Activated CD4-positive, alpha-beta memory T cell treated with anti-CD3 and anti-CD28 coated beads for 36 hours (primary cell): ENCODE measurements around the gene MAGEA9. TPM values are rescaled to one million over a fixed set of nuclear protein-coding genes. Genes with fewer than 3 reads are reported as not detected.
"Not testable (repeated sequence)": the region's sequence is repeated elsewhere in the genome, so short reads cannot be mapped to it uniquely, and the experiment has no call there.

Experiments used
- CTCF ChIA-PET: fragments of 350-600 bp; sonication (Branson Sonifier 250); formaldehyde crosslinking; loops from one replicate; lab custom pipeline; 2021; ENCODE audit warnings: antibody characterized with exemption, inconsistent platforms; lab: Charles Lee
- POLR2A ChIA-PET: fragments of 350-600 bp; sonication (Branson Sonifier 250); formaldehyde crosslinking; loops from one replicate; lab custom pipeline; 2021; ENCODE audit warnings: antibody characterized with exemption; lab: Charles Lee
- DNase-seq: peaks from one replicate; pipeline ENCODE4 v3.0.0-alpha.2; 2020
- H3K27ac Mint-ChIP-seq: one replicate; pipeline ENCODE4 v1.8.0; 2021; ENCODE audit warnings: mixed read lengths
- H3K27me3 Mint-ChIP-seq: one replicate; pipeline ENCODE4 v1.8.0; 2021; ENCODE audit warnings: mixed read lengths
- H3K36me3 Mint-ChIP-seq: one replicate; pipeline ENCODE4 v1.8.0; 2021; ENCODE audit warnings: mixed read lengths
- H3K4me1 Mint-ChIP-seq: one replicate; pipeline ENCODE4 v1.8.0; 2021; ENCODE audit warnings: low read depth, mixed read lengths
- H3K4me3 Mint-ChIP-seq: one replicate; pipeline ENCODE4 v1.8.0; 2021; ENCODE audit warnings: mild to moderate bottlenecking, mixed read lengths
- H3K9me3 Mint-ChIP-seq: one replicate; pipeline ENCODE4 v1.8.0; 2021; ENCODE audit warnings: mixed read lengths
- intact Hi-C: fragments of 100-400 bp; cut with micrococcal nuclease; formaldehyde crosslinking; loops from one replicate; pipeline ENCODE4 v1.15.1; 2023
- total RNA-seq, 2 experiments: library from RNA; stranded (reverse); gene quantifications; one replicate each; pipeline ENCODE4 v1.2.3, GENCODE V29; 2021

The MAGEA9 gene, protein sequence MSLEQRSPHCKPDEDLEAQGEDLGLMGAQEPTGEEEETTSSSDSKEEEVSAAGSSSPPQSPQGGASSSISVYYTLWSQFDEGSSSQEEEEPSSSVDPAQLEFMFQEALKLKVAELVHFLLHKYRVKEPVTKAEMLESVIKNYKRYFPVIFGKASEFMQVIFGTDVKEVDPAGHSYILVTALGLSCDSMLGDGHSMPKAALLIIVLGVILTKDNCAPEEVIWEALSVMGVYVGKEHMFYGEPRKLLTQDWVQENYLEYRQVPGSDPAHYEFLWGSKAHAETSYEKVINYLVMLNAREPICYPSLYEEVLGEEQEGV
- not detected for total RNA-seq

DNA sequence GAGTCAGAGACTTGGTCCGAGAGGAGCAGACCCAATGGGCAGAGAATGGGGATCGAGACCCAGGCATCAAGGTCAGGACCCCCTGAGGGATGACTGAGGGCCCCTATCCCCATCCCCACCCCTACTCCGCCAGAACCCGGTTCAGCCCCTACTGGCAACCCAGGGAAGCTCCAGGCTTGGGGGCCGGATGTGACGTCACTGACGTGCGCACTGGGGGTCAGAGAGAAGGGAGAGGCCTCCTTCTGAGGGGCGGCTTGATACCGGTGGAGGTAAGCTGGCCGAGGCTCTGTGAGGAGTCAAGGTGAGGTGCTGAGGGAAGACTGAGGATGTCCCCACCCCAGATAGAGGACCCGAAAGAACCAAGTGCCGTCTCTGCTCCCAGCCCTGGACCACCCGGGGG, at the start of gene MAGEA9:
TSS of gene MAGEA9 (plus strand) at position 204 of the 400 bp plus-strand sequence. CDS start 4,281 bp downstream, outside the sequence.
- H3K27me3 Mint-ChIP-seq, DNase-seq, CTCF ChIA-PET, H3K27ac Mint-ChIP-seq, H3K4me1 Mint-ChIP-seq, H3K36me3 Mint-ChIP-seq, POLR2A ChIA-PET, H3K4me3 Mint-ChIP-seq, intact Hi-C loops, H3K9me3 Mint-ChIP-seq: not testable (repeated sequence)

DNA sequence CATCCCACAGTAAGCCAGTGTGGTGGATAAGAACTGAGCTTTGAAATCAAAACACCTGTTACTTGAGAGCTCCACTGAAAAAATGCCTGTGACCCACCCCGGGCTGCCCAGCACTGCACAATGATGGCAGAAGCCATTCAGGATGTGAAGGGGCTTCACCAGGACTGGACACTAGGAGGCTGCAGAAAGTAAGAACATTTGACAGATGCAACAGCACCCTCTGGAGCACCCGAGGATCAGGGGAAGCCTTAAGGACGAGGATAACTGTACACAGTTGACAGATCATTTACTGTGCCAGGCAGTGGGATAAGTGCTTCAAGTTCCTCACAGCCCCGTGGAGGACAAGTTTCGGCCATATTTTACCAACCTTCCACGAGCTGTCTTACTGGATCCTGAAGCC, 39.5 kb upstream of the MAGEA9 start:
- POLR2A ChIA-PET, H3K27ac Mint-ChIP-seq, CTCF ChIA-PET, DNase-seq, H3K4me1 Mint-ChIP-seq, intact Hi-C loops, H3K27me3 Mint-ChIP-seq, H3K9me3 Mint-ChIP-seq, H3K4me3 Mint-ChIP-seq, H3K36me3 Mint-ChIP-seq: not testable (repeated sequence)

DNA sequence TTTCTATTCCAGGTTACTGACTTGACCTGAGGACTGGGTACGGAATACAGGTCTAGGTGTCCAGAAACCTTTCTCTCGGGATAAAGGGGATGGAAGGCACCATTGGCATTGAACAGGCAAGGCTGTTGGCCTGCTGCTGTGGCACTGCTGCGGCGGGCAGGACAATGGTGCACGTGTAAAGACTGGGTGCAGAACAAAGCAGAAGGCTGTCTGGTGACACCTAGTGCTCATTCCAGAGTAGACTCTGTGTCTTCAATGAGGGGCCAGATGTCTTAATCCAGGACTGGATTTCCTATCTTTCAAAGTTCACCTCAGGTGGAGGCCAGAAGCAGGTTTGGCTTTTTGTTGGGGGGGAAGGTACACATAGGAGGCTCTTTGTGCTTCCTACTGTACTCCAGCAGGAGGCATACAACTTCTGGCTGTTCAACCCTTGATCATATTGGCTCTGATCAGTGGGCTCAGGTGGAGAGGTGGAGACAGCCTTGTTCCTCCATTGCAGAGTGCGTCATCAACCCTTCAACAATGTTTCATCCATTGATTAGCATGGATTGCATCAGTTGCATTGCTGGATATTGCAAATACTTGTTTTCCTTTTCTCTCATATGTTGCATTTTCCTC, 35.2 kb upstream of the MAGEA9 start:
- POLR2A ChIA-PET, H3K4me1 Mint-ChIP-seq, H3K9me3 Mint-ChIP-seq, DNase-seq, H3K4me3 Mint-ChIP-seq, H3K27ac Mint-ChIP-seq, H3K27me3 Mint-ChIP-seq, CTCF ChIA-PET, intact Hi-C loops, H3K36me3 Mint-ChIP-seq: not testable (repeated sequence)

DNA sequence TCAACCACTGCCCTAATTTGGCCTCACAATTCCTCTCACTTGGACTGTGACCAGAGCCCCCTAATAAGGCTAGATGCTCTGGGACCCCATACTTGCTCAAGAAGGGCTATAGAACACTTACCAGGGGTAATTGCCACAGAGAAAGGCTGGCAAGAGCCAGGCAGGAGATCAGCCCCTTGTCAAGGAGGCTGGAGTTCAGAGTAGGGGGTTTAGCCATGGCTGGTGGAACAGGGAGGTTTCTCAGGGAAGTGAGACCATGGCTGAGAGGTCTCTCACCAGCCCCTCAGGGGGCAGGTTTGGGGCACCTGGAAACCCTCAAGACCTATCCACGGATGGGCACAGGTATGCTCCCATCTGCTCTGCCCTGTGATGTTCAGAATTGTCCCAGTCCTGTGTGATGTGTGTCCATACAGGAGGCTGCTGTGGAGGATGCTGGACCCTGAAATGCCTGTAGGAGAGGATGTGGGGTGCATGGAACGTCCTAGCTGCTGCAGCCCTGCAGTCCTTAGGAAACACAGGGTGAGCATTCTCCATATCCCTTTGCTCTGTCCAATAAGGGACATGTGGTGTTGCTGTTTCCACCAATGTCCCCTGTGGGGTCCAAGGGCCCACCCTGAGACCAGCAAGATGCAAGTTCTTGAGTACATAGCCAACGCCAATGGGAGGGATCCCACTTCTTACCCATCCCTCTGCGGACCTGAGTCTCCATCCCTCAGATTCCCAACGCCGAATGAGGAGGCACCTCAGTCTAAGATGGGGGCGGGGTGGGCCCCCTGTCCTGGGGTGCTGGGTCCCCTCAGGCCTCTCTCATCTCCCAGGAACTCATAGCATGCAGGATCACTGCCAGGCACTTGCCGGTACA, 24.3 kb upstream of the MAGEA9 start:
- POLR2A ChIA-PET, result no interaction called here
- Mint-ChIP-seq H3K27ac (no peak overlapping the region), H3K27me3 (peaks cover 1% of the 10 kb centered on the region), H3K9me3 (no peaks in the 10 kb centered on the region), H3K4me3 (no peak overlapping the region), H3K4me1 (no peaks in the 10 kb centered on the region), H3K36me3 (no peaks in the 10 kb centered on the region)
- intact Hi-C loops, result no loop called here
- CTCF ChIA-PET, result no interaction called here
- DNase-seq, result no peak

DNA sequence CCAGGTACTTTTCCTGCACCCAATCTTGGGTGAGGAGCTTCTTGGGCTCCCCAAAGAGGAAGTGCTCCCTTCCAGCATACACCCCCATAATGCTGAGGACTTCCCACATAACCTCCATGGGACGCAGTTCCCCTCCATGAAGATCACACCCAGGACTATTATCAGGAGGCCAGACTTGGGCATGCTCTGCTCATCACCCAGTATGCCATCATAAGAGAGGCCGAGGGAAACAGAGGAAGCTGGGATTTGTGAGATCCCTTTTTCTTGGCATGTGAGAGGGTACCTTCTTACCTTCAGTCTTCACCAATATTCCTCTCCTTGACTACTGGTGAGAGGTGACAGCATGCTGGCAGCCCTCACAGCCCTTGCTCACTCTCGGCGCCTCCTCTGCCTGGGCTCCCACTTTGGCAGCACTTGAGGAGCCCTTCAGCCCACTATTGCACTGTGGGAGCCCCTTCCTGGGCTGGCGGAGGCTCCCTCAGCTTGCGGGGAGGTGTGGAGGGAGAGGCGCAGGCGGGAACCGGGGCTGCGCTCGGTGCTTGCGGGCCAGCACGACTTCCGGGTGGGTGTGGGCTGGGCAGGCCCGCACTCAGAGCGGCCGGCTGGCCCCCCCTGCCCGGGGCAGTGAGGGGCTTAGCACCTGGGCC, 23.5 kb upstream of the MAGEA9 start:
- ChIA-PET CTCF (no interaction called here), POLR2A (no interaction called here)
- Mint-ChIP-seq H3K36me3 (no peaks in the 10 kb centered on the region), H3K27me3 (peaks cover 1% of the 10 kb centered on the region), H3K4me1 (no peaks in the 10 kb centered on the region), H3K27ac (no peak overlapping the region), H3K9me3 (no peaks in the 10 kb centered on the region), H3K4me3 (no peak overlapping the region)
- DNase-seq, result no peak
- intact Hi-C loops, result no loop called here

DNA sequence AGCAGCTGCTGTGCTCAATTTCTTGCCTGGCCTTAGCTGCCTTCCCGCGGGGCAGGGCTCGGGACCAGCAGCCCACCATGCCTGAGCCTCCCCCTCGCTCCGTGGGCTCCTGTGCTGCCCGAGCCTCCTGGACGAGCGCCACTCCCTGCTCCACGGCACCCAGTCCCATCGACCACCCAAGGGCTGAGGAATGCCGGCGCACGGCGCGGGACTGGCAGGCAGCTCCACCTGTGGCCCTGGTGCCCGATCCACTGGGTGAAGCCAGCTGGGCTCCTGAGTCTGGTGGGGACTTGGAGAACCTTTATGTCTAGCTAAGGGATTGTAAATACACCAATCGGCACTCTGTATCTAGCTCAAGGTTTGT, 23.0 kb upstream of the MAGEA9 start:
- H3K4me3 Mint-ChIP-seq, intact Hi-C loops, H3K27me3 Mint-ChIP-seq, H3K36me3 Mint-ChIP-seq, POLR2A ChIA-PET, H3K9me3 Mint-ChIP-seq, CTCF ChIA-PET, DNase-seq, H3K27ac Mint-ChIP-seq, H3K4me1 Mint-ChIP-seq: not testable (repeated sequence)

DNA sequence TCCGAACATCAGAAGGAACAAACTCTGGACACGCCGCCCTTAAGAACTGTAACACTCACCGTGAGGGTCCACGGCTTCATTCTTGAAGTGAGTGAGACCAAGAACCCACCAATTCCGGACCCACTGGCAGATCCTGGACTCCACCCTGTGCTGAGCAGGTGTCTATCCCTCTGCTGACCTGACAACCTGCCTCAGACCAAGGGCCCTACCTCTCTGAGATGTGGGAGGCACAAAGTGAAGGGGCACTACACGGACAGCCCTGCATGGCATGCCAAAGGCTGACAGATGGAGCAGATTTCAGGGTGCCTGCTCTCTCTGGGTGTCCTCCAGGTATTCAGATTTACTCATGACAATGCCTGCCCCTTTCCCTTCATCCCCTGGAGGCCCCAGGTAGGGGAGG, 21.9 kb upstream of the MAGEA9 start:
- Mint-ChIP-seq H3K27ac (no peak overlapping the region), H3K4me3 (no peak overlapping the region), H3K9me3 (no peaks in the 10 kb centered on the region), H3K4me1 (no peaks in the 10 kb centered on the region), H3K27me3 (peaks cover 1% of the 10 kb centered on the region), H3K36me3 (no peaks in the 10 kb centered on the region)
- ChIA-PET POLR2A (no interaction called here), CTCF (no interaction called here)
- intact Hi-C loops, result no loop called here
- DNase-seq, result no peak

DNA sequence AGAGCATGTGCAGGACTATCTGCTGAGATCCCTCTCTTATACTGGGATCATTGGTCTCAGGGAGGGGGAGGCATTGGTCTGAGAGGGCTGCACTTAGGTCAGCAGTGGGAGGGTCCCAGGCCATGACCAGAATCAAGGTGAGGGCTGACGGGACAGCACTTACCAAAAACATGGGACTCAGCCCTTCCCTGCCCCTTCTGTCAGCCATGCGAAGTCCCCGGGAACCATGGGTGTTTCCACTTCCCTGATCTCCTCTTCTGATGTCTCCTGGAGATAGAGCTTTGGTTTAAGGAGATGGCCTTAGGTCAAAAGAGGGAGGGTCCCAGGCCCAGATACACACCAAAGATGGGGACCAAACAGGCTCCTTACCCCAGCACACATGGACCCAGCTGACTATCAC, 20.8 kb upstream of the MAGEA9 start:
- CTCF ChIA-PET, result no interaction called here
- no peak overlapping the region for H3K27ac Mint-ChIP-seq
- POLR2A ChIA-PET, result no interaction called here
- no peaks in the 10 kb centered on the region for H3K9me3 Mint-ChIP-seq
- no peaks in the 10 kb centered on the region for H3K4me1 Mint-ChIP-seq
- H3K36me3 Mint-ChIP-seq, result no peaks in the 10 kb centered on the region
- intact Hi-C loops, result no loop called here
- no peak for DNase-seq
- no peak overlapping the region for H3K4me3 Mint-ChIP-seq
- peaks cover 1% of the 10 kb centered on the region for H3K27me3 Mint-ChIP-seq

DNA sequence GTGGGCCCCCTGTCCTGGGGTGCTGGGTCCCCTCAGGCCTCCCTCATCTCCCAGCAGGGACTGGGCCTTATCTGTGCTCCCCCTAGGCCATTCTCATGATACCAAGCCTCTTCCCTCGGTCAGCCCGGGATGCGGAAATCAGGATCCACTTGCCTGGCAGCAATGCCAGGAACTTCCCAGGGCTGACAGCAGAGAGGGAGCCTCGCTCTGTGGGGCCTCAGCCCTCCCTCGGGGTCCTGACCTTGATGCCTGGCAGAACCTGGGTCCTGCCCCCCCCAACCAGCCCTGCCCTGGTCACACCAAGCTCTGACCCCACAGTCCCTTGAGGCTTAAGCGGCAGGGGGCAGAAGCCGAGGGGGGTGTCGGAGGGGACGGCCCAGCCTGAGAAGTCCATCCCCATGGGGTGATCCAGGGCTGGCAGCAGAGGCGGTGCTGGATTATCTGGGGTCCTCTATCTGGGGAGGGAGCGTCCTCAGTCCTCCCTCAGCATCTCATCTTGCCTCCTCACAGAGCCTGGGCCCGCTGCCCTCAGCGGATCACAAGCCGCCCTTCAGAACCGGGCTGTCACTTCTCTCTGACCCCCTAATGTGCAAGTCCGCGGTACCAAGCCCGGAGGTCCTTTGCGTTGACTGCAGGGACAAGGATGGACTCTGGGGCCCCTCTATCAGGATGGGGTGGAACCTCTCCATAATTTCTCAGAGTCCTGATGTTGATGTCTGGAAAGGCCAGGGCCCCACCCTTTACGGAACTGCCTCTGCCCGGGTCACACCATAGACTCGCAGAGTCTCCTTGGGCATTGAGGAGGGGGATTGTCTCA, 19.7 kb upstream of the MAGEA9 start:
- intact Hi-C loops, H3K36me3 Mint-ChIP-seq, CTCF ChIA-PET, H3K4me3 Mint-ChIP-seq, H3K27me3 Mint-ChIP-seq, H3K9me3 Mint-ChIP-seq, H3K27ac Mint-ChIP-seq, DNase-seq, H3K4me1 Mint-ChIP-seq, POLR2A ChIA-PET: not testable (repeated sequence)

DNA sequence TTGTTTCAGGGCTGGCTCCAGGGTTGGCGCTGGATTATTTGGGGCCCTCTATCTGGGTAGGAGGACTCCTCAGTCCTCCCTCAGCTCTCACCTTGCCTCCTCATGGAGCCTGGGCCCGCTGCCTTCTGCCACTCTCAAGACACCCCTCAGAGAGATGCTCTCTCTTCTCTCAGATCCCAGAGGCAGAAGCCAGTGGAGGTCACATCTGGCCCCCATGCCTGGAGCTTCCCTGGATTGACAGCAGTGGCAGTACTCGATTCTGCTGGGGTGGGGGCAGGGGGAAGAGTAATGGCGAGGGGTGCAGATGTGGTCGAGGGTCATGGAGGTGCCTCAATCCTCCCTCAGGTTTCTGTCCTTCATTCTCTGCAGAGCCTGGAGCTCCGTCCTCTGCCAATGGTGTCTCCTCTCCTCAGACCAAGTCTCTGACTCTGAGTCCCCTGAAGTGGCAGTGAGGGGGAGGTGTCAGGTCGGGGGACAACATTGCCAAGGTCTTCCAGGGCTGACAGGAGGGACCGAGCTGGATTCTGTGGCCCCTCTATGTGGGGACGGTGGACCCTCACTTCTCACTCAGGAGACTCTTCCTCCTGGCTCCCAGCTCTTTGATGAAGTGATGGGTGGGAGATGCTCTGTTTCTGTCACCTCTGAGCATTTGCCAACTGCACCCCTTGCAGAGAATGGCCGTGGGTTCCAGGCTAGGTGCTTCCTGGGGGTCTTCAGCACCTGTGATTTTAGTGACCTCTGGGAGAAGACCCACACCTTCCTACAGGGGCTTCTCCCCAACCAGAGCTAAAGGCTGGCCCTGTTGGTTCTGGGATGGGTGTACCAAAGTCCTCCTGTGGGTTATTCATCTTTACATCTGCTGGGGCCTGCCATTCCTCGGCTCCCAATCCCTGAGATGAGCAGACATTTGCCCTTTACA, 18.8 kb upstream of the MAGEA9 start:
- POLR2A ChIA-PET, result no interaction called here
- Mint-ChIP-seq H3K27me3 (no peaks in the 10 kb centered on the region), H3K27ac (no peak overlapping the region), H3K4me1 (no peaks in the 10 kb centered on the region), H3K36me3 (no peaks in the 10 kb centered on the region), H3K9me3 (no peaks in the 10 kb centered on the region), H3K4me3 (no peak overlapping the region)
- CTCF ChIA-PET, result no interaction called here
- intact Hi-C loops, result no loop called here
- DNase-seq, result no peak

DNA sequence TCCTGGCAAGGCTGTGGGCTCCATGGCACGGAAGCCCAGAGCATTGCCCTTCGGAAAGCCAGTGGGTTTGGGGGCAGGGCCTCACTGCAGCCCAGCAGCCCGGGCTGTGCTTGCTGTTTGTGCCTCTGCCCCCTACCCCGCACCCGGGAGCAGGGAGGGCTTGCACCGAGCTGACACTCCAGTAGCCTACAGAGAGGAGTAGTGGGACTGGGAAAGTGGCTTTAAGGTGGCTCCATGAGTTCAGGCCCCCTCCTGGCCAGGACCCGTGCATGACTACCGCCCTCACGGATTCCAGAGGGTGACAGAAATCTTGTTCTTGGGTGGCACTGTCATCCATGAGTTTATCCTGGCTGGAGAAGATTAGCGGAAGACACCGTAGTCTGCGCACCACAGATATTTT, 11.4 kb upstream of the MAGEA9 start:
- H3K4me1 Mint-ChIP-seq, POLR2A ChIA-PET, H3K4me3 Mint-ChIP-seq, intact Hi-C loops, CTCF ChIA-PET, H3K9me3 Mint-ChIP-seq, DNase-seq, H3K36me3 Mint-ChIP-seq, H3K27ac Mint-ChIP-seq, H3K27me3 Mint-ChIP-seq: not testable (repeated sequence)
